CD4-positive, alpha-beta T cell treated with Interferon alpha-2 for 1 hour (primary cell): Measurements from ENCODE around the gene PCCA.

Experiments
- DNase-seq, 2 donors: peaks; one replicate each; pipeline ENCODE4 v3.0.0-alpha.2; 2020 to 2022

The PCCA gene

GRCh38 chr13:100478107-100478809, 389.4 kb downstream of the PCCA start:
- DNase-seq = no peak

- no peak for DNase-seq
Measured at GRCh38 chr13:100480676-100481075, 391.8 kb downstream of the PCCA start.

GRCh38 chr13:100483139-100483538, 394.2 kb downstream of the PCCA start:
- no peak for DNase-seq

- DNase-seq = no peak
Measured at GRCh38 chr13:100483841-100484381, 395.0 kb downstream of the PCCA start.

GRCh38 chr13:100484702-100485101, 395.8 kb downstream of the PCCA start:
- DNase-seq = peak in 1 of 2 donors; percentile 9

- no peak for DNase-seq
Measured at GRCh38 chr13:100485265-100485664, 396.4 kb downstream of the PCCA start.

GRCh38 chr13:100490692-100491091, 401.8 kb downstream of the PCCA start:
- no peak for DNase-seq

GRCh38 chr13:100491164-100491842, 402.4 kb downstream of the PCCA start:
- DNase-seq = no peak

GRCh38 chr13:100493418-100493817, 404.5 kb downstream of the PCCA start:
- no peak for DNase-seq

GRCh38 chr13:100495455-100495854, 406.6 kb downstream of the PCCA start:
- no peak for DNase-seq

- DNase-seq = no peak
Measured at GRCh38 chr13:100497389-100497788, 408.5 kb downstream of the PCCA start.

GRCh38 chr13:100502446-100502845, 413.6 kb downstream of the PCCA start:
- DNase-seq = no peak

- DNase-seq = no peak
Measured at GRCh38 chr13:100503622-100504021, 414.7 kb downstream of the PCCA start.

GRCh38 chr13:100506154-100506553, 417.3 kb downstream of the PCCA start:
- DNase-seq = peak in 1 of 2 donors; percentile 17

- peak in 1 of 2 donors; percentile 24 for DNase-seq
Measured at GRCh38 chr13:100506600-100507422, 417.9 kb downstream of the PCCA start.

GRCh38 chr13:100508455-100508854, 419.6 kb downstream of the PCCA start:
- no peak for DNase-seq

GRCh38 chr13:100508996-100509395, 420.1 kb downstream of the PCCA start:
- no peak for DNase-seq

- no peak for DNase-seq
Measured at GRCh38 chr13:100510208-100510957, 421.5 kb downstream of the PCCA start.

GRCh38 chr13:100511466-100511865, 422.6 kb downstream of the PCCA start:
- no peak for DNase-seq

GRCh38 chr13:100512422-100512821, 423.5 kb downstream of the PCCA start:
- DNase-seq = no peak

- no peak for DNase-seq
Measured at GRCh38 chr13:100513171-100513570, 424.3 kb downstream of the PCCA start.

GRCh38 chr13:100513987-100514670, 425.2 kb downstream of the PCCA start:
- DNase-seq = no peak
